Coronary artery (tissue), 2 donors: Measurements from ENCODE around the gene CDHR5.

Source experiments
- DNase-seq: peaks from one replicate; pipeline ENCODE4 v3.0.0-alpha.2; 2017; ENCODE audit warnings: low spot score
- H3K27ac ChIP-seq, 2 donors: fragments of 200-600 bp; sonication (generic); one replicate each; pipeline ENCODE4 v1.5.1; 2016 to 2019
- H3K4me3 ChIP-seq: fragments of 200-600 bp; sonication (generic); 2 replicates; pipeline ENCODE4 v1.5.1; 2016; ENCODE audit warnings: mild to moderate bottlenecking, moderate library complexity
- TF ChIP-seq, protein P1 (sequence below): fragments of 200-600 bp; sonication (generic); IDR thresholded peaks from one replicate; pipeline ENCODE4 v1.5.1; 2019; ENCODE audit warnings: antibody characterized with exemption

Gene CDHR5

DNA sequence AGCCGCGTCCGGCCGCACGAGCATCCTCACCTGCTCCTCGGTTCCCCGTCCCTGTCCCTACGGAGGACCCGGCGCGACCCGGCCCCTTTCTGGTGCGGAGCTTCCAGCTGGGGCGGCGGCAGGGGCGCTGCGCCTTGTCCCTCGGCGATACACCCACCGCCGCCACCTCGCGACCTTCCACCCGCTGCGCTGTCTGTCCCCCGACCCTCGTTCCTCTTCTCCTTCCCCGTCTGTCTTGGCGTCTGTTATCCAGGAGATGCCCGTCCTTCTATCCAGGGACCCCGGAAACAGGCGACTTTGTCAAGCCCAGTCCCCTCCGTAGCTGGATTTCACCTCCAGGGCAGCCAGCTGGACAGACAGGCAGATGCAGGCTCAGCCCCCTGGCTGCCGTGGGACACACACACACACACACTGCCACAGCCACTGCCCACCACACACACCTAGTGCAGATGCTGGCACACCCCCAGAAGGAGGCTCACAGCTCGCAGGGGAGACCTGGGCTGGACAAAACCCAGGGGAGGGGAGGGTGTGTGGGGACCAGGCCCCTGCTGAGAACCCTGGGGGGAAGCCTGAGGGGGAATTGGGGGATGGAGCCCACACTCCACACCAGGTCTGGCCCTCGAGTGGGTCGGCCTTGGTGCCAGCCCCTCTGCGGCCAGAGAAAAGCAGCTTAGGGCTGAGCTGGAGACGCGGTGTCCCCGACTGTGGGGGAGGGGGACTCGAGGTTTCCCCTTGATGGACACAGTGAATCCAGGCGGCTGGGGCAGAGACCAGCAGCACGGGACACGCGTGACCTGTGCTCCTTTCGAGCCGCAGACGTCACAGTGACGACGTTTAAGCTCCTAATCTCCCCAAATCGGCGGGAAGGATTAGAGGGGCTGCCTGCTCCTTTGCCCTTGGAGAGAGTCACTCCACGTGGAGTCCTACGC, 13.1 kb upstream of the CDHR5 start:
- TF ChIP-seq, protein P1, sequence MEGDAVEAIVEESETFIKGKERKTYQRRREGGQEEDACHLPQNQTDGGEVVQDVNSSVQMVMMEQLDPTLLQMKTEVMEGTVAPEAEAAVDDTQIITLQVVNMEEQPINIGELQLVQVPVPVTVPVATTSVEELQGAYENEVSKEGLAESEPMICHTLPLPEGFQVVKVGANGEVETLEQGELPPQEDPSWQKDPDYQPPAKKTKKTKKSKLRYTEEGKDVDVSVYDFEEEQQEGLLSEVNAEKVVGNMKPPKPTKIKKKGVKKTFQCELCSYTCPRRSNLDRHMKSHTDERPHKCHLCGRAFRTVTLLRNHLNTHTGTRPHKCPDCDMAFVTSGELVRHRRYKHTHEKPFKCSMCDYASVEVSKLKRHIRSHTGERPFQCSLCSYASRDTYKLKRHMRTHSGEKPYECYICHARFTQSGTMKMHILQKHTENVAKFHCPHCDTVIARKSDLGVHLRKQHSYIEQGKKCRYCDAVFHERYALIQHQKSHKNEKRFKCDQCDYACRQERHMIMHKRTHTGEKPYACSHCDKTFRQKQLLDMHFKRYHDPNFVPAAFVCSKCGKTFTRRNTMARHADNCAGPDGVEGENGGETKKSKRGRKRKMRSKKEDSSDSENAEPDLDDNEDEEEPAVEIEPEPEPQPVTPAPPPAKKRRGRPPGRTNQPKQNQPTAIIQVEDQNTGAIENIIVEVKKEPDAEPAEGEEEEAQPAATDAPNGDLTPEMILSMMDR: no peak
- H3K4me3 ChIP-seq: peak overlapping the region; percentile 69
- no peak for DNase-seq
- no peak overlapping the region for H3K27ac ChIP-seq

DNA sequence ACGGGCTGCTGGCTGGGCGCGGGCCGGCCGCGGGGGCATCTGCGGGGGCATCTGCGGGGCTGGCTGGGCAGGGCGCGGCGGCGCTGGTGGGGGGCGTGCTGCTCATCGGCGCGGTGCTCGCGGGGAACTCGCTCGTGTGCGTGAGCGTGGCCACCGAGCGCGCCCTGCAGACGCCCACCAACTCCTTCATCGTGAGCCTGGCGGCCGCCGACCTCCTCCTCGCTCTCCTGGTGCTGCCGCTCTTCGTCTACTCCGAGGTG, 12.5 kb upstream of the CDHR5 start:
- Histone ChIP-seq H3K27ac (no peak overlapping the region), H3K4me3 (peak overlapping the region; percentile 69)
- TF ChIP-seq, protein P1: no peak
- DNase-seq: no peak

DNA sequence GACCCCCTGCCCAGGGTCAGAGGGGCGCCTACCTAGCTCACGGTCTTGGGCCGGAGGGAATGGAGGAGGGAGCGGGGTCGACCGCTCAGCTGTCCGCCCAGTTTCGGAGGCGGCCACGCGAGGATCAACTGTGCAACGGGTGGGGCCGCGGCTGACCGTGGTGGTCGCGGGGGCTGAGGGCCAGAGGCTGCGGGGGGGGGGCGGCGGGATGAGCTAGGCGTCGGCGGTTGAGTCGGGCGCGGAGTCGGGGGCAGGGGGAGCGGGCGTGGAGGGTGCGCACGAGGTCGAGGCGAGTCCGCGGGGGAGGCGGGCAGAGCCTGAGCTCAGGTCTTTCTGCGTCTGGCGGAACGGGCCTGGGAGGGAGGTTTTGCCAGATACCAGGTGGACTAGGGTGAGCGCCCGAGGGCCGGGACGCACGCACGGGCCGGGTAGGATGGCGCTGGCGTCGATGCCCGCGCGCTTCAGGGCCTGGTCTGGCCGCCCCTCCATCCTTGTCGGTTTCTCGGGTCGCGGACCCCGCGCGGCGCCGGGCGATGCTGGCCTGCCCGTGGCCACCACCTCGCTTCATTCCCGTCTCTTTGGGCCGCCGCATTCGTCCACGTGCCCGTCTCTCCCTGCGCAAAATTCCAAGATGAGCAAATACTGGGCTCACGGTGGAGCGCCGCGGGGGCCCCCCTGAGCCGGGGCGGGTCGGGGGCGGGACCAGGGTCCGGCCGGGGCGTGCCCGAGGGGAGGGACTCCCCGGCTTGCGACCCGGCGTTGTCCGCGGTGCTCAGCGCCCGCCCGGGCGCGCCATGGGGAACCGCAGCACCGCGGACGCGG, 12.0 kb upstream of the CDHR5 start, which contains the start of gene DRD4:
DRD4 (plus strand) TSS at position 759 of the 822 bp plus-strand sequence; CDS start at position 795, 36 bp downstream.
- H3K27ac ChIP-seq: no peak within 1 kb of the TSS
- DNase-seq: no peak
- TF ChIP-seq, protein P1: no peak
- peak within 1 kb of the TSS; percentile 69 for H3K4me3 ChIP-seq

DNA sequence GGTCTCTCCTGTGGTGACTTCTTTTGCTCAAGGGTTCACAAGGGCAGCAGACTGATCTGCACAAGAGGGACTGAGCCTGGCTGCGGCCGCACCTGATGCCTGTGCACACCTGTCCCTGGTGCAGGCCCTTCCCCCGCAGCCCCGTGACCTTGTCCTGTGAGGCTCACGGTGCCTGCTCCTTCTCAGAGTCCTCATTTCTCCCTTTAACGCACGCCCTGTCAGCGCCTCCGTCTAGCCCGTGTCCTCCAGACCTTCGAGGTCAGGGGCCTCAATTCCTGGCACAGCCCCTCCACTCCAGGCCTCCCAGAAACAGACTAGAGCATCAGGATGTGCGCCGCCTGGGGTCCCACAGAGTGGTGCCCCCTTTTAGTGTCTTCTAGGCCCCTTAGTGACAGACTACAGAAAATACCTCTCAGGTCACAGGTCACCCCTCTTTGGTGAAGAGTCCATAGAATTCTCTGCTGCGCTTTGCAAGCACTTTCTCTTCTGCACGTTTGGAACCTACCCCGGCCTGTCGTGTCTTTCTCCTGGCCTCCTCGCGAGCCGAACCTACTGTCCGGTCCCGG, 11.3 kb upstream of the CDHR5 start:
- no peak overlapping the region for H3K4me3 ChIP-seq
- DNase-seq: no peak
- no peak overlapping the region for H3K27ac ChIP-seq
- TF ChIP-seq, protein P1: no peak

DNA sequence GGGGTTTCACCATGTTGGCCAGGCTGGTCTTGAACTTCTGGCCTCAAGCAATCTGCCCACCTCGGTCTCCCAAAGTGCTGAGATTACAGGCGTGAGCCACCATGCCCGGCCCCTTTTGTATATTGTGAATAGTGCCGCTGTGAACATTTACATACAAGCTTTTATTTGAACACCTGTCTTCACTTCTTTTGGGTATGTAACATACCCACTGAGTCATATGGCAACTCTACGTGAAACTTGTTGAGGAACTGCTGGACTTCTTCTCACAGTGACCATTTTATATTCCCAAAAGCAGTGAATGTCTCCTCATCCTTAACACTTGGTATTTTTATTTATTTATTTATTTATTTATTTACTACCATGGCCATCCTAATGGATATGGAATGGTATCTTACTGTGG, 6.1 kb upstream of the CDHR5 start:
- TF ChIP-seq, protein P1: no peak
- DNase-seq: no peak
- Histone ChIP-seq H3K4me3 (no peak overlapping the region), H3K27ac (no peak overlapping the region)

DNA sequence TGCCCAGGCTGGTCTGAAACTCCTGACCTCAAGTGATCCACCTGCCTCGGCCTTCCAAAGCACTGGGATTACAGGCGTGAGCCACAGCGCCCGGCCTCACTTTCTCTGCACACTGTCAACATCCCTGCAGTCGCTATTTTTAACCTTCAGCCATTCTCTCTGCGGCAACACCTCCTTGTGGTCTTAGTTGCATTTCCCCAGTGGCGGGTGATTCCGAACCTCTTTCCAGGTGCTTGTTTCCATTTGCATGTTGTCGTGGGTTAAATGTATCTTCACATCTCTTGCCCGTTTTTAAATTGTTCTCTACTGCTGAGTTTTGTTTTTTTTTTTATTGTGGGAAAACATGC, 4.5 kb upstream of the CDHR5 start:
- DNase-seq: no peak
- TF ChIP-seq, protein P1: no peak
- Histone ChIP-seq H3K4me3 (no peak overlapping the region), H3K27ac (no peak overlapping the region)
